Ascending aorta (tissue), 2 donors: Measurements from ENCODE around the gene TPCN2. TPM values are rescaled to one million over a fixed set of nuclear protein-coding genes. Genes with fewer than 3 reads are reported as not detected.

Experiments
- DNase-seq, 2 donors: peaks; one replicate each; pipeline ENCODE4 v3.0.0-alpha.2; 2019; ENCODE audit warnings: low spot score in 2 of 2
- H3K27ac ChIP-seq, 2 donors: fragments of 200-600 bp; sonication (generic); one replicate each; pipeline ENCODE4 v1.5.1; 2016 to 2017; ENCODE audit warnings: mild to moderate bottlenecking in 1 of 2
- H3K27me3 ChIP-seq: fragments of 200-600 bp; sonication (generic); one replicate; pipeline ENCODE4 v1.5.1; 2017
- H3K36me3 ChIP-seq, 2 donors: fragments of 200-600 bp; sonication (generic); one replicate each; pipeline ENCODE4 v1.5.1; 2016
- H3K4me1 ChIP-seq, 2 donors: fragments of 200-600 bp; sonication (generic); one replicate each; pipeline ENCODE4 v1.5.1; 2016 to 2017; ENCODE audit warnings: mild to moderate bottlenecking in 1 of 2
- H3K4me3 ChIP-seq, 2 donors: fragments of 200-600 bp; sonication (generic); one replicate each; pipeline ENCODE4 v1.5.1; 2016 to 2017; ENCODE audit warnings: mild to moderate bottlenecking in 1 of 2
- H3K9me3 ChIP-seq, 2 donors: fragments of 200-600 bp; sonication (generic); one replicate each; pipeline ENCODE4 v1.5.1; 2016
- CTCF ChIP-seq, 3 experiments: fragments of 200-600 bp in 2 of 3; fragments of 450-650 bp in 1 of 3; sonication (generic) in 2 of 3; IDR thresholded peaks; one replicate each; pipeline ENCODE4 v1.5.1; 2016 to 2019; ENCODE audit warnings: antibody characterized with exemption in 3 of 3, mild to moderate bottlenecking in 1 of 3, moderate library complexity in 1 of 3
- intact Hi-C: fragments of 100-400 bp; cut with DNase I; formaldehyde crosslinking; loops from one replicate; pipeline ENCODE4 v1.15.1; 2023
- total RNA-seq: library from RNA; depleted of rRNA; stranded (reverse); fragments of >200 nt; gene quantifications from one replicate; pipeline ENCODE4 v1.1.0, GENCODE V29; 2016

Gene TPCN2
- total RNA-seq, 1 donor from 2014 or later = 24.9 TPM

- intact Hi-C loops = loop anchor here (1.0 to 10.0 kb wide), 7 partner anchors 10 to 903 kb away; partner anchors contain the start of genes CPT1A, IGHMBP2 and MRPL21
- Histone ChIP-seq H3K4me1 (peaks cover 18 to 49% of the 10 kb centered on the region in 2 donors), H3K27ac (peak overlapping the region; percentile 93 to 95), H3K9me3 (no peaks in the 10 kb centered on the region), H3K4me3 (peak overlapping the region; percentile 75 to 84), H3K36me3 (peaks cover 15% of the 10 kb centered on the region in 2 donors), H3K27me3 (no peaks in the 10 kb centered on the region)
- no peak for TF ChIP-seq CTCF (IDR thresholded peaks at IDR 0.05)
- DNase-seq = no peak
These were observed 37.1 kb upstream of the TPCN2 start for GRCh38 chr11:69011624-69012091.

GRCh38 chr11:69012092-69013008, 36.4 kb upstream of the TPCN2 start:
- DNase-seq = no peak
- TF ChIP-seq CTCF (IDR thresholded peaks at IDR 0.05) = no peak
- Histone ChIP-seq H3K4me1 (peaks cover 18 to 46% of the 10 kb centered on the region in 2 donors), H3K36me3 (peaks cover 9% of the 10 kb centered on the region in 2 donors), H3K9me3 (no peaks in the 10 kb centered on the region), H3K4me3 (peak overlapping the region; percentile 75 to 84), H3K27ac (peak overlapping the region; percentile 93 to 95), H3K27me3 (no peaks in the 10 kb centered on the region)
- intact Hi-C loops = loop anchor here (1.0 to 10.0 kb wide), 5 partner anchors 32 to 902 kb away; partner anchors contain the start of genes IGHMBP2, MRPL21 and TPCN2

GRCh38 chr11:69013009-69013951, 35.5 kb upstream of the TPCN2 start, which contains the start of gene MRGPRF:
MRGPRF (minus strand) TSS chr11:69013246; CDS start chr11:69009901, 3,345 bp downstream.
- intact Hi-C loops = loop anchor here (1.0 to 10.0 kb wide), 5 partner anchors 31 to 902 kb away; partner anchors contain the start of genes IGHMBP2, MRPL21 and TPCN2
- H3K27me3 ChIP-seq = no peaks in the 10 kb centered on the region
- peak; percentile 61 to 83 (median 70) for TF ChIP-seq CTCF (IDR thresholded peaks at IDR 0.05)

GRCh38 chr11:69014084-69014851, 34.5 kb upstream of the TPCN2 start:
- peaks cover 11 to 34% of the 10 kb centered on the region in 2 donors for H3K4me1 ChIP-seq
- peak overlapping the region; percentile 75 to 84 for H3K4me3 ChIP-seq
- intact Hi-C loops = loop anchor here (5.0 to 10.0 kb wide), 2 partner anchors 112 to 901 kb away; partner anchors contain the start of genes IGHMBP2 and MRPL21
- peak overlapping the region; percentile 93 to 95 for H3K27ac ChIP-seq
- H3K27me3 ChIP-seq = no peaks in the 10 kb centered on the region
- DNase-seq = no peak
- no peaks in the 10 kb centered on the region for H3K9me3 ChIP-seq
- no peaks in the 10 kb centered on the region for H3K36me3 ChIP-seq
- no peak for TF ChIP-seq CTCF (IDR thresholded peaks at IDR 0.05)

More at GRCh38 chr11:69013009-69013951, 35.5 kb upstream of the TPCN2 start, which contains the start of gene MRGPRF:
- H3K36me3 ChIP-seq = peaks cover 0 to 1% of the 10 kb centered on the region in 2 donors
- peaks cover 11 to 37% of the 10 kb centered on the region in 2 donors for H3K4me1 ChIP-seq
- H3K4me3 ChIP-seq = peak within 1 kb of the TSS; percentile 75 to 84
- peak within 1 kb of the TSS; percentile 93 to 95 for H3K27ac ChIP-seq
- H3K9me3 ChIP-seq = no peaks in the 10 kb centered on the region
- peak; percentile 82 to 98 for DNase-seq
